Loucy (cell line): ENCODE results near the gene TMPO.
"Not testable (repeated sequence)": the region's sequence is repeated elsewhere in the genome, so short reads cannot be mapped to it uniquely, and the experiment has no call there.

Source experiments
- H2AFZ ChIP-seq: fragments of 200-600 bp; sonication (generic); 2 replicates; pipeline ENCODE4 v1.6.0; 2016; ENCODE audit warnings: antibody characterized with exemption, mild to moderate bottlenecking, low read length, moderate library complexity
- H3F3A ChIP-seq: fragments of 200-600 bp; 2 replicates; pipeline ENCODE4 v1.6.0; 2016; ENCODE audit warnings: antibody characterized with exemption, low read depth, mild to moderate bottlenecking
- H3K27me3 ChIP-seq: fragments of 200-600 bp; sonication (generic); 2 replicates; pipeline ENCODE4 v1.6.1; 2014; ENCODE audit warnings: low read length, mild to moderate bottlenecking; ENCODE audit not compliant: insufficient read depth, poor library complexity, severe bottlenecking
- H3K36me3 ChIP-seq: fragments of 200-600 bp; sonication (generic); 2 replicates; pipeline ENCODE4 v1.6.1; 2016; ENCODE audit warnings: low read length; ENCODE audit not compliant: insufficient read depth
- H3K4me1 ChIP-seq: fragments of 200-600 bp; sonication (generic); 2 replicates; pipeline ENCODE4 v1.5.1; 2014; ENCODE audit warnings: low read length, mild to moderate bottlenecking; ENCODE audit not compliant: insufficient read depth, poor library complexity, severe bottlenecking
- H3K4me2 ChIP-seq: fragments of 200-600 bp; sonication (generic); 2 replicates; pipeline ENCODE4 v1.6.0; 2014; ENCODE audit warnings: antibody characterized with exemption, low read length, low read depth, mild to moderate bottlenecking; ENCODE audit not compliant: poor library complexity, severe bottlenecking
- H3K4me3 ChIP-seq: fragments of 200-600 bp; sonication (generic); 2 replicates; pipeline ENCODE4 v1.5.1; 2014; ENCODE audit warnings: low read length, mild to moderate bottlenecking, mixed read lengths; ENCODE audit not compliant: poor library complexity, severe bottlenecking
- H3K79me2 ChIP-seq: fragments of 200-600 bp; sonication (generic); 2 replicates; pipeline ENCODE4 v1.6.1; 2014; ENCODE audit warnings: low read length; ENCODE audit not compliant: insufficient read depth
- H3K9ac ChIP-seq: fragments of 200-600 bp; sonication (generic); 2 replicates; pipeline ENCODE4 v1.6.0; 2014; ENCODE audit warnings: mild to moderate bottlenecking, low read depth, low read length, moderate library complexity; ENCODE audit not compliant: poor library complexity, severe bottlenecking
- H3K9me2 ChIP-seq: fragments of 200-600 bp; sonication (generic); replicated peaks from 2 replicates; pipeline ENCODE4 v1.6.1; 2016; ENCODE audit warnings: low read depth, low read length, mixed read lengths
- H3K9me3 ChIP-seq: fragments of 200-600 bp; sonication (generic); 2 replicates; pipeline ENCODE4 v1.6.1; 2014; ENCODE audit warnings: mild to moderate bottlenecking, antibody characterized with exemption, low read length, low read depth; ENCODE audit not compliant: insufficient read depth
- H4K20me1 ChIP-seq: fragments of 200-600 bp; sonication (generic); 2 replicates; pipeline ENCODE4 v1.6.0; 2014; ENCODE audit warnings: antibody characterized with exemption, low read length, mild to moderate bottlenecking; ENCODE audit not compliant: insufficient read depth, poor library complexity, severe bottlenecking
- EZH2phosphoT487 ChIP-seq: fragments of 200-600 bp; IDR thresholded peaks from 2 replicates; pipeline ENCODE4 v1.6.1; 2018; ENCODE audit warnings: antibody characterized with exemption, mild to moderate bottlenecking, moderate library complexity, borderline replicate concordance
- TF ChIP-seq, protein P1 (sequence below): fragments of 200-600 bp; sonication (generic); conservative IDR thresholded peaks from 2 replicates; pipeline ENCODE4 v1.5.1; 2014; ENCODE audit warnings: mild to moderate bottlenecking, antibody characterized with exemption, low read length

Gene TMPO

DNA sequence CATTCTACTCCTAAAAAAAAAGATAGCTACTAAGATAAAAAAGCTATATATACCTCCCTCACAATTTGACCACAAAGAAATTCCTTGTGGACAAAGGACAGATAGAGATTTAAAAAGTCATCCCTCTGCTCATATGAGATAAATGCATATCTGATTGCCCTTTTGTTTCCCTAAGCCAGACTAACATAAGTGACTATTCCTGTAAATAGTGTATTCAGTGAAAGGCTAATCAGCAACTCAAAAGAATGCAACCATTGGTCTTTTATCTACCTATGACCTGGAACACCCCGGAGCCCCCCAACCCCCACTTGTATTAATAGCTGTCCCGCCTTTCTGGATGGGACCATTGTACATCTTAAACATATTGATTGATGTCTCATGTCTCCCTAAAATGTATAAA, 6.3 kb upstream of the TMPO start:
- Histone ChIP-seq H3K4me1 (peaks cover 28% of the 10 kb centered on the region), H3K79me2 (peaks cover 30% of the 10 kb centered on the region), H3K4me3 (no peak overlapping the region), H4K20me1 (peaks cover 4% of the 10 kb centered on the region), H3F3A (0 out of 2 replicates have a peak, but pooled peaks cover 3% of the 10 kb centered on the region), H3K27me3 (no peaks in the 10 kb centered on the region), H2AFZ (no peak overlapping the region), H3K36me3 (no peaks in the 10 kb centered on the region), H3K9ac (no peak overlapping the region), H3K4me2 (no peak overlapping the region), H3K9me2 (no peaks in the 10 kb centered on the region), H3K9me3 (no peaks in the 10 kb centered on the region)
- TF ChIP-seq, protein P1, sequence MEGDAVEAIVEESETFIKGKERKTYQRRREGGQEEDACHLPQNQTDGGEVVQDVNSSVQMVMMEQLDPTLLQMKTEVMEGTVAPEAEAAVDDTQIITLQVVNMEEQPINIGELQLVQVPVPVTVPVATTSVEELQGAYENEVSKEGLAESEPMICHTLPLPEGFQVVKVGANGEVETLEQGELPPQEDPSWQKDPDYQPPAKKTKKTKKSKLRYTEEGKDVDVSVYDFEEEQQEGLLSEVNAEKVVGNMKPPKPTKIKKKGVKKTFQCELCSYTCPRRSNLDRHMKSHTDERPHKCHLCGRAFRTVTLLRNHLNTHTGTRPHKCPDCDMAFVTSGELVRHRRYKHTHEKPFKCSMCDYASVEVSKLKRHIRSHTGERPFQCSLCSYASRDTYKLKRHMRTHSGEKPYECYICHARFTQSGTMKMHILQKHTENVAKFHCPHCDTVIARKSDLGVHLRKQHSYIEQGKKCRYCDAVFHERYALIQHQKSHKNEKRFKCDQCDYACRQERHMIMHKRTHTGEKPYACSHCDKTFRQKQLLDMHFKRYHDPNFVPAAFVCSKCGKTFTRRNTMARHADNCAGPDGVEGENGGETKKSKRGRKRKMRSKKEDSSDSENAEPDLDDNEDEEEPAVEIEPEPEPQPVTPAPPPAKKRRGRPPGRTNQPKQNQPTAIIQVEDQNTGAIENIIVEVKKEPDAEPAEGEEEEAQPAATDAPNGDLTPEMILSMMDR: no peak
- TF ChIP-seq EZH2phosphoT487: no peak

DNA sequence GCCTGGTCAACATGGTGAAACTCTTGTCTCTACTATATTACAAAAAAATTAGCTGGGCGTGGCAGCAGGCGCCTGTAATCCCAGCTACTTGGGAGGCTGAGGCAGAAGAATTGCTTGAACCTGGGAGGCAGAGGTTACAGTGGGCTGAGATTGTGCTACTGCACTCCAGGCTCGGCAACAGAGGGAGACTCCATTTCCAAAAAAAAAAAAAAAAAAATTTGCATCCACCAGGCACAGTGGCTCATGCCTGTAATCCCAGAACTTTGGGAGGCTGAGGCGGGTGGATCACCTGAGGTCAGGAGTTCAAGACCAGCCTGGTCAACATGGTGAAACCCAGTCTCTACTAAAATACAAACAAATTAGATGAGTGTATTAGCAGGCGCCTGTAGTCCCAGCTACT, 3.6 kb upstream of the TMPO start:
- peaks cover 15% of the 10 kb centered on the region for H3K4me1 ChIP-seq
- H3K27me3 ChIP-seq, H3K9me3 ChIP-seq, H3K4me3 ChIP-seq, H3K9me2 ChIP-seq, H3K4me2 ChIP-seq, H3F3A ChIP-seq, H2AFZ ChIP-seq, H3K36me3 ChIP-seq, H3K9ac ChIP-seq: not testable (repeated sequence)
- H3K79me2 ChIP-seq: peaks cover 48% of the 10 kb centered on the region
- H4K20me1 ChIP-seq: peaks cover 13% of the 10 kb centered on the region

DNA sequence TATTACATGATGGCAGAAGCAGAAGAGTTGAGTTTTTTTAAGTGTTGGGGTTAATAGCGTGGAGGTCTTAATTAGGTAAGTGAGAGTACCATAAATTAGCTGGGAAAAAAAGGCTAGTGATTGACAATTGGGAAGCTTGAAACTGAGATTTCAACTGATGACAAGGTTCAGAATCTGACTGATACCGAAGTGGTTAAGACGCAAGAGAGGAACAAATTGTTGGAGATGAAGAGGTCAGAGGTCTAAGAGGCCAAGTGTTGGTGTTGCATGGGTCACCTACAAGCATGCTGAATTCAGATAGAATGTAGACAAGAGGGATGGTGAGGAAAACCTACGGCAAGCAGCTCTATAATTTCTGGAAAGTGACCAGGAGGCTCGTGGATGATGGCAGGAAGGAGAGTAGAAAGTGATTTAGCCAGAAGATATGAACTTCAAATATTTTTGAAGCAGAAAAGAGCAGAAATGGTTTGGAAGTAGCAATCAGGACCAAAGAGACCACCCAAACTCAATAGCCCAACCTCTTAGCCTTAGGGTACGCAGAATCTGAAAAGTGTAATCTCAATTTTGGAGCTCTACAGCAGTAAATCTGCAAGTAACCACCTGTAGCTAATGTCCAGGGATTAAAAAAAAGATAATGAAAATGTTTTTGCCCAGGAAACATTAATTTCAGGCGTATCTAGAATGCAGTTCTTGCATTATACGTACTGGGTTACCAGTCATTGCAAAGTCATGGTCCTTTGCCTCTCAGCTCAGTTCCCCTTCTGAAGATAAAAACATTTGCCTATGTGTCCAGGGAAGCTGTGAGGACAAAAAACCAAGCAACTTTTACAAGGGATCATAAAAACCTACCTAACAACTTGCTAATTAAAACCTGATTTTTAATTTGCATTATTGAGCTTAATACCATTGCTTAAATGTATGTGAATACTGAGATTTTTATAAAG, 1.7 kb upstream of the TMPO start:
- peaks cover 22% of the 10 kb centered on the region for H3K27me3 ChIP-seq

More for the DNA sequence above, 1.7 kb upstream of the TMPO start:
- Histone ChIP-seq H3K4me2 (peak overlapping the region; percentile 91), H2AFZ (no peak overlapping the region), H3K4me3 (peak overlapping the region; percentile 100), H3K9ac (peak overlapping the region; percentile 100), H3F3A (no peaks in the 10 kb centered on the region), H3K36me3 (peaks cover 9% of the 10 kb centered on the region), H3K9me2 (no peaks in the 10 kb centered on the region), H3K9me3 (no peaks in the 10 kb centered on the region), H4K20me1 (peaks cover 32% of the 10 kb centered on the region), H3K4me1 (peaks cover 20% of the 10 kb centered on the region), H3K79me2 (peaks cover 66% of the 10 kb centered on the region)
- no peak for TF ChIP-seq EZH2phosphoT487
- TF ChIP-seq, protein P1: no peak
